HL-60 (cell line): Measurements from ENCODE around the gene OGG1.

Source experiments
- DNase-seq, 2 experiments: peaks; one replicate each; pipeline ENCODE4 v3.0.0-alpha.2; 2010 to 2020; ENCODE audit warnings: low read depth in 1 of 2, low spot score in 1 of 2
- H3K27ac ChIP-seq: fragments of 250-450 bp; sonication (Bioruptor Pico); replicated peaks from 2 replicates; pipeline ENCODE4 v1.5.1; 2020; ENCODE audit warnings: mild to moderate bottlenecking, moderate library complexity
- H3K27me3 ChIP-seq: fragments of 250-450 bp; sonication (Bioruptor Pico); 2 replicates; pipeline ENCODE4 v1.5.1; 2021; ENCODE audit warnings: mild to moderate bottlenecking, moderate library complexity; ENCODE audit not compliant: insufficient read depth, poor library complexity, severe bottlenecking
- H3K4me3 ChIP-seq: replicated peaks from 2 replicates; pipeline ENCODE4 v1.5.1; 2011; ENCODE audit warnings: mild to moderate bottlenecking, control low read depth, low read length; ENCODE audit not compliant: insufficient read depth
- CTCF ChIP-seq: IDR thresholded peaks from one replicate; pipeline ENCODE4 v1.5.1; 2011; ENCODE audit warnings: low read length, control low read depth, inconsistent platforms; ENCODE audit not compliant: insufficient read depth
- GABPA ChIP-seq: IDR thresholded peaks from 2 replicates; pipeline ENCODE4 v1.6.1; 2012; ENCODE audit warnings: low read depth
- POLR2AphosphoS5 ChIP-seq: IDR thresholded peaks from 2 replicates; pipeline ENCODE4 v1.6.1; 2012; ENCODE audit warnings: low read depth
- REST ChIP-seq: IDR thresholded peaks from 2 replicates; pipeline ENCODE4 v1.6.1; 2012; ENCODE audit warnings: low read depth; ENCODE audit not compliant: insufficient replicate concordance
- SPI1 ChIP-seq: IDR thresholded peaks from 2 replicates; pipeline ENCODE4 v1.6.1; 2012; ENCODE audit warnings: low read depth, mild to moderate bottlenecking, borderline replicate concordance

The OGG1 gene

GRCh38 chr3:9703240-9703639 lies 46.5 kb upstream of the OGG1 start:
- Histone ChIP-seq H3K27me3 (peaks cover 15% of the 10 kb centered on the region), H3K27ac (no peak overlapping the region), H3K4me3 (no peak overlapping the region)
- DNase-seq: no peak
- TF ChIP-seq POLR2AphosphoS5 (no peak), SPI1 (no peak), REST (no peak)

GRCh38 chr3:9703736-9704346 lies 45.9 kb upstream of the OGG1 start, which contains the start of gene CPNE9:
Gene CPNE9, plus strand, starts transcription at chr3:9703833. Its CDS starts 164 bp downstream, at chr3:9703997.
- no peak within 1 kb of the TSS for H3K27ac ChIP-seq
- DNase-seq: no peak
- no peak for TF ChIP-seq GABPA
- TF ChIP-seq SPI1: no peak
- TF ChIP-seq REST: no peak
- TF ChIP-seq CTCF: no peak
- H3K4me3 ChIP-seq: no peak within 1 kb of the TSS
- peaks cover 15% of the 10 kb centered on the region for H3K27me3 ChIP-seq

GRCh38 chr3:9704347-9705322 lies 45.1 kb upstream of the OGG1 start:
- Histone ChIP-seq H3K4me3 (no peak overlapping the region), H3K27ac (no peak overlapping the region)

More at GRCh38 chr3:9704347-9705322, 45.1 kb upstream of the OGG1 start:
- TF ChIP-seq SPI1 (no peak), CTCF (no peak), REST (peak; percentile 98)
- DNase-seq: no peak
- peaks cover 15% of the 10 kb centered on the region for H3K27me3 ChIP-seq
